GM23338 (cell line): ENCODE data around the gene DPH2. TPM values are rescaled to one million over a fixed set of nuclear protein-coding genes. Genes with fewer than 3 reads are reported as not detected.

Experiments used
- ATAC-seq: fragments of 200-7000 bp; cut with Tn5 transposase; 3 replicates; pipeline ENCODE4 v1.9.1; 2020
- DNase-seq: peaks from one replicate; pipeline ENCODE4 v3.0.0-alpha.2; 2015; ENCODE audit warnings: low spot score
- H2AFZ ChIP-seq: fragments of 200-600 bp; sonication (generic); 2 replicates; pipeline ENCODE4 v1.8.0; 2016; ENCODE audit warnings: antibody characterized with exemption, mild to moderate bottlenecking, moderate library complexity
- H3F3A ChIP-seq: fragments of 200-600 bp; sonication (generic); replicated peaks from 2 replicates; pipeline ENCODE4 v1.8.0; 2017; ENCODE audit warnings: antibody characterized with exemption, mixed run types, low read depth
- H3K27ac ChIP-seq: fragments of 200-600 bp; sonication (generic); 2 replicates; pipeline ENCODE4 v1.6.1; 2016; ENCODE audit warnings: low read depth
- H3K27me3 ChIP-seq: fragments of 200-600 bp; sonication (generic); 2 replicates; pipeline ENCODE4 v1.8.0; 2016; ENCODE audit warnings: mild to moderate bottlenecking, mixed run types, moderate library complexity; ENCODE audit not compliant: insufficient read depth
- H3K36me3 ChIP-seq: fragments of 200-600 bp; sonication (generic); 2 replicates; pipeline ENCODE4 v1.8.0; 2016; ENCODE audit warnings: mild to moderate bottlenecking; ENCODE audit not compliant: insufficient read depth
- H3K4me1 ChIP-seq: fragments of 200-600 bp; sonication (generic); 2 replicates; pipeline ENCODE4 v1.8.0; 2016; ENCODE audit warnings: mild to moderate bottlenecking, moderate library complexity; ENCODE audit not compliant: insufficient read depth
- H3K4me2 ChIP-seq: fragments of 200-600 bp; sonication (generic); 2 replicates; pipeline ENCODE4 v1.7.1; 2017; ENCODE audit warnings: mixed run types
- H3K4me3 ChIP-seq: fragments of 200-600 bp; sonication (generic); 2 replicates; pipeline ENCODE4 v1.6.1; 2016; ENCODE audit warnings: mixed run types
- H3K79me2 ChIP-seq: fragments of 200-600 bp; sonication (generic); replicated peaks from 2 replicates; pipeline ENCODE4 v1.8.0; 2017; ENCODE audit warnings: mild to moderate bottlenecking; ENCODE audit not compliant: insufficient read depth
- H3K9me2 ChIP-seq: fragments of 200-600 bp; sonication (generic); 2 replicates; pipeline ENCODE4 v1.8.0; 2017; ENCODE audit not compliant: insufficient read depth
- H4K20me1 ChIP-seq: fragments of 200-600 bp; sonication (generic); replicated peaks from 2 replicates; pipeline ENCODE4 v1.8.0; 2017; ENCODE audit warnings: mild to moderate bottlenecking; ENCODE audit not compliant: insufficient read depth
- H3K27ac Mint-ChIP-seq: 2 replicates; pipeline ENCODE4 v1.8.0; 2020; ENCODE audit warnings: inconsistent platforms, mild to moderate bottlenecking, moderate library complexity, mixed read lengths
- H3K27me3 Mint-ChIP-seq: 3 replicates; pipeline ENCODE4 v1.8.0; 2022; ENCODE audit warnings: low read depth, mild to moderate bottlenecking, moderate library complexity, mixed read lengths, inconsistent platforms; ENCODE audit not compliant: insufficient read depth, poor library complexity
- H3K36me3 Mint-ChIP-seq: 3 replicates; pipeline ENCODE4 v1.8.0; 2021; ENCODE audit warnings: low read depth, mild to moderate bottlenecking, inconsistent platforms, moderate library complexity, mixed read lengths
- H3K4me1 Mint-ChIP-seq: 3 replicates; pipeline ENCODE4 v1.8.0; 2020; ENCODE audit warnings: mild to moderate bottlenecking, inconsistent platforms, mixed read lengths
- H3K4me3 Mint-ChIP-seq: 3 replicates; pipeline ENCODE4 v1.8.0; 2021; ENCODE audit warnings: moderate library complexity, mild to moderate bottlenecking, inconsistent platforms, mixed read lengths
- H3K9me3 Mint-ChIP-seq: 3 replicates; pipeline ENCODE4 v1.8.0; 2020; ENCODE audit warnings: moderate library complexity, mild to moderate bottlenecking, inconsistent platforms, mixed read lengths
- CREB1 ChIP-seq: fragments of 250-450 bp; sonication (Bioruptor Pico); IDR thresholded peaks from 2 replicates; pipeline ENCODE4 v1.5.0; 2020; ENCODE audit warnings: low read depth, mild to moderate bottlenecking, moderate library complexity
- CTCF ChIP-seq, 2 experiments: fragments of 200-600 bp in 1 of 2; sonication (generic) in 1 of 2; conservative IDR thresholded peaks; 2 replicates each; pipeline versions ENCODE4 v1.5.1 to v1.6.1; 2016 to 2017; ENCODE audit warnings: antibody characterized with exemption in 2 of 2, low read depth in 2 of 2, mild to moderate bottlenecking in 2 of 2, moderate library complexity in 1 of 2
- ETS1 ChIP-seq: IDR thresholded peaks from 2 replicates; pipeline ENCODE4 v1.6.1; 2016; ENCODE audit warnings: antibody characterized with exemption
- EZH2 ChIP-seq: fragments of 200-600 bp; sonication (generic); IDR thresholded peaks from one replicate; pipeline ENCODE4 v1.8.0; 2017; ENCODE audit warnings: antibody characterized with exemption, mild to moderate bottlenecking, low read depth; ENCODE audit not compliant: unreplicated experiment
- EZH2phosphoT487 ChIP-seq: fragments of 200-600 bp; sonication (generic); IDR thresholded peaks from one replicate; pipeline ENCODE4 v1.8.1; 2018; ENCODE audit warnings: antibody characterized with exemption; ENCODE audit not compliant: unreplicated experiment
- JUNB ChIP-seq: IDR thresholded peaks from one replicate; pipeline ENCODE4 v1.6.1; 2016; ENCODE audit warnings: antibody characterized with exemption; ENCODE audit not compliant: unreplicated experiment
- NANOG ChIP-seq: IDR thresholded peaks from 2 replicates; pipeline ENCODE4 v1.6.1; 2016; ENCODE audit warnings: antibody characterized with exemption, borderline replicate concordance
- POLR2AphosphoS5 ChIP-seq: IDR thresholded peaks from 2 replicates; pipeline ENCODE4 v1.6.1; 2016; ENCODE audit warnings: antibody characterized with exemption, low read depth
- REST ChIP-seq: IDR thresholded peaks from one replicate; pipeline ENCODE4 v1.6.1; 2018; ENCODE audit warnings: antibody characterized with exemption; ENCODE audit not compliant: unreplicated experiment
- STAT1 ChIP-seq: IDR thresholded peaks from one replicate; pipeline ENCODE4 v1.6.1; 2016; ENCODE audit warnings: antibody characterized with exemption; ENCODE audit not compliant: unreplicated experiment
- ZNF114 ChIP-seq: fragments of 250-450 bp; sonication (Bioruptor Pico); IDR thresholded peaks from 2 replicates; pipeline ENCODE4 v1.5.0; 2020; ENCODE audit warnings: mild to moderate bottlenecking, moderate library complexity
- ZNF331 ChIP-seq: fragments of 250-450 bp; sonication (Bioruptor Pico); IDR thresholded peaks from 2 replicates; pipeline ENCODE4 v1.5.0; 2020; ENCODE audit warnings: low read depth, mild to moderate bottlenecking, moderate library complexity
- long read RNA-seq: library from polyadenylated mRNA; unstranded; transcript quantifications from one replicate; pipeline ENCODE4 v2.0.0, GENCODE V29; 2020; ENCODE audit not compliant: unreplicated experiment
- polyA plus RNA-seq: library from polyadenylated mRNA; unstranded; fragments of >200 nt; fragmentation: Nextera tagmentation; extraction: Ambion mirVana; gene quantifications from 2 replicates; pipeline ENCODE4 v1.2.1, GENCODE V29; 2016
- total RNA-seq: library from RNA; depleted of rRNA; stranded (reverse); fragments of >200 nt; shearing (Covaris generic); gene quantifications from 2 replicates; pipeline ENCODE4 v1.2.3, GENCODE V29; 2014; rRNA removed

The DPH2 gene
- 68.2 and 90.3 TPM in 2 replicates for total RNA-seq
- 32.1 and 35.6 TPM in 2 replicates for polyA plus RNA-seq
- long read RNA-seq, transcript DPH2-201 (6 exons, 2,472 nt): major isoform, 12 of 24 reads
- long read RNA-seq, partial matches to known transcripts: 2 of 24 reads
- long read RNA-seq, other reads (novel, unspliced or antisense): 9 of 24 reads

GRCh38 chr1:43969746-43970466, at the start of gene DPH2:
Gene DPH2, plus strand, starts transcription at chr1:43970010. Its CDS starts 166 bp downstream, at chr1:43970176.
- Histone ChIP-seq H3K4me2 (peak within 1 kb of the TSS; percentile 98), H3K36me3 (no peaks in the 10 kb centered on the region), H3K4me3 (peak within 1 kb of the TSS; percentile 100), H3K79me2 (peaks cover 9% of the 10 kb centered on the region), H4K20me1 (peaks cover 3% of the 10 kb centered on the region; the same call in 1 of the 2 replicates), H3F3A (no peaks in the 10 kb centered on the region; the same call in 1 of the 2 replicates), H2AFZ (peak within 1 kb of the TSS; percentile 94), H3K27me3 (no peaks in the 10 kb centered on the region), H3K4me1 (peaks cover 18% of the 10 kb centered on the region), H3K27ac (0 out of 2 replicates have a peak within 1 kb of the TSS, but pooled peaks have one; percentile 19), H3K9me2 (no peaks in the 10 kb centered on the region)
- Mint-ChIP-seq H3K4me1 (peaks cover 18% of the 10 kb centered on the region), H3K27me3 (peaks cover 11% of the 10 kb centered on the region), H3K27ac (peak within 1 kb of the TSS; percentile 89), H3K4me3 (peak within 1 kb of the TSS; percentile 99), H3K9me3 (no peaks in the 10 kb centered on the region), H3K36me3 (peaks cover 39% of the 10 kb centered on the region)
- TF ChIP-seq NANOG (no peak), STAT1 (no peak), ZNF331 (CRISPR knock-in tag) (no peak), ETS1 (peak; percentile 92), CTCF (conservative IDR thresholded peaks at IDR 0.05; ENCODE audit: low read depth in 2 of 2) (0 out of 4 replicates have a peak, but pooled peaks of 1 of the 2 experiments have one; percentile 10), JUNB (no peak), CREB1 (CRISPR knock-in tag) (0 out of 2 replicates have a peak, but pooled peaks have one; percentile 7), POLR2AphosphoS5 (peak; percentile 51; the same call in 1 of the 2 replicates), REST (peak; percentile 32), EZH2phosphoT487 (no peak), ZNF114 (CRISPR knock-in tag) (no peak), EZH2 (no peak)
- peak; percentile 92 for ATAC-seq
- DNase-seq: peak; percentile 99
